MM.1S (cell line): ENCODE results near the gene ABCG4.
"Not testable (repeated sequence)": the region's sequence is repeated elsewhere in the genome, so short reads cannot be mapped to it uniquely, and the experiment has no call there.

Source experiments
- DNase-seq: peaks from one replicate; pipeline ENCODE4 v3.0.0-alpha.2; 2015
- H2AFZ ChIP-seq: fragments of 300-600 bp; sonication (generic); 2 replicates; pipeline ENCODE4 v1.6.0; 2016; ENCODE audit warnings: antibody characterized with exemption, low read length
- H3F3A ChIP-seq: fragments of 300-600 bp; sonication (generic); 2 replicates; pipeline ENCODE4 v1.6.1; 2016; ENCODE audit warnings: mild to moderate bottlenecking, antibody characterized with exemption, low read length, moderate library complexity, mixed read lengths; ENCODE audit not compliant: insufficient read depth
- H3K27ac ChIP-seq: fragments of 300-600 bp; sonication (generic); 2 replicates; pipeline ENCODE4 v1.5.1; 2016; ENCODE audit warnings: mild to moderate bottlenecking, low read length
- H3K27me3 ChIP-seq: fragments of 300-600 bp; sonication (generic); replicated peaks from 2 replicates; pipeline ENCODE4 v1.6.0; 2016; ENCODE audit warnings: low read length; ENCODE audit not compliant: insufficient read depth
- H3K36me3 ChIP-seq: fragments of 300-600 bp; sonication (generic); replicated peaks from 2 replicates; pipeline ENCODE4 v1.6.1; 2016; ENCODE audit warnings: mild to moderate bottlenecking, low read length, mixed read lengths; ENCODE audit not compliant: insufficient read depth
- H3K4me1 ChIP-seq: fragments of 300-600 bp; sonication (generic); 2 replicates; pipeline ENCODE4 v1.6.1; 2016; ENCODE audit warnings: low read length, mixed read lengths
- H3K4me2 ChIP-seq: fragments of 300-600 bp; sonication (generic); 2 replicates; pipeline ENCODE4 v1.6.0; 2016; ENCODE audit warnings: low read depth, low read length
- H3K4me3 ChIP-seq: fragments of 300-600 bp; sonication (generic); 2 replicates; pipeline ENCODE4 v1.5.1; 2016; ENCODE audit warnings: low read length, mixed read lengths
- H3K79me2 ChIP-seq: fragments of 300-600 bp; sonication (generic); 2 replicates; pipeline ENCODE4 v1.6.1; 2016; ENCODE audit warnings: mixed run types, low read length, mixed read lengths
- H3K9ac ChIP-seq: fragments of 300-600 bp; sonication (generic); 2 replicates; pipeline ENCODE4 v1.6.1; 2016; ENCODE audit warnings: low read length, mixed read lengths
- H3K9me2 ChIP-seq: fragments of 300-600 bp; sonication (generic); replicated peaks from 2 replicates; pipeline ENCODE4 v1.6.1; 2016; ENCODE audit warnings: mild to moderate bottlenecking, low read length, mixed read lengths; ENCODE audit not compliant: insufficient read depth
- H3K9me3 ChIP-seq: fragments of 300-600 bp; sonication (generic); replicated peaks from 2 replicates; pipeline ENCODE4 v1.6.1; 2016; ENCODE audit warnings: mild to moderate bottlenecking, low read length, mixed read lengths; ENCODE audit not compliant: insufficient read depth
- H4K20me1 ChIP-seq: fragments of 300-600 bp; sonication (generic); 2 replicates; pipeline ENCODE4 v1.6.1; 2016; ENCODE audit warnings: mild to moderate bottlenecking, low read length, moderate library complexity, mixed read lengths; ENCODE audit not compliant: insufficient read depth
- CTCF ChIP-seq: fragments of 300-600 bp; sonication (generic); IDR thresholded peaks from 2 replicates; pipeline ENCODE4 v1.5.1; 2016; ENCODE audit warnings: antibody characterized with exemption, low read length, mixed read lengths
- EZH2 ChIP-seq: fragments of 300-600 bp; sonication (generic); optimal IDR thresholded peaks from 2 replicates; pipeline ENCODE3; 2017; ENCODE audit warnings: low read depth, mild to moderate bottlenecking, antibody characterized with exemption, low read length, mixed read lengths
- EZH2phosphoT487 ChIP-seq: fragments of 300-600 bp; sonication (generic); IDR thresholded peaks from 2 replicates; pipeline ENCODE4 v1.6.1; 2018; ENCODE audit warnings: antibody characterized with exemption, low read length

Gene ABCG4

DNA sequence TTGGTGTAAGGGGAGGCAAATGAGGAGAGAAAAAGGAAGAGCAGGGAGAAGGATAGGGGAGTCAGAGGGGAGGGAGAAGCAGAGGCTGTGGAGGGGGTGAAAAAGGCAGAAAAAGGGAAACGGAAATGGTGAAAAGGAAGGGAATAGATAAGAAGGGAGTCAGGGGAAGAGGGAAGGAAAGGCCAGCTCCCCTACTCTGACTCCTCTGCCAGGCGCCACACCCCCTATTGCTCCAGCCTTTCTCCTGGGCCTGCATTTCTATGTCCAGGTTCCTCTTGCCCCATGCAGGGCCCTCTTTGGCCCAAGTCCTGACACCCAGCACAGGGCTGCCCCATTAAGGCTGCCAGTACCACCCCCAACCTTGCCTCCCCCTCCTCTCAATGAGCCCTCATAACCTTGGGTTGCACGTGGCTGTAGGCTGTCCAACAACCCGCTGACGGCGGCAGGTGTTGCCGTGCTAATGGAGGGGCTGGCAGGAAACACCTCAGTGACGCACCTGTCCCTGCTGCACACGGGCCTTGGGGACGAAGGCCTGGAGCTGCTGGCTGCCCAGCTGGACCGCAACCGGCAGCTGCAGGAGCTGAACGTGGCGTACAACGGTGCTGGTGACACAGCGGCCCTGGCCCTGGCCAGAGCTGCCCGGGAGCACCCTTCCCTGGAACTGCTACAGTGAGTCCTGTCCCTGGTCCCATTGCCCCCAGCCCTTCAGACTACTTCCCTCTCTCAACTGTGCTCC lies 33.0 kb downstream of the ABCG4 start:
- peaks cover 8% of the 10 kb centered on the region; the same call in 1 of the 2 replicates for H3K27me3 ChIP-seq

DNA sequence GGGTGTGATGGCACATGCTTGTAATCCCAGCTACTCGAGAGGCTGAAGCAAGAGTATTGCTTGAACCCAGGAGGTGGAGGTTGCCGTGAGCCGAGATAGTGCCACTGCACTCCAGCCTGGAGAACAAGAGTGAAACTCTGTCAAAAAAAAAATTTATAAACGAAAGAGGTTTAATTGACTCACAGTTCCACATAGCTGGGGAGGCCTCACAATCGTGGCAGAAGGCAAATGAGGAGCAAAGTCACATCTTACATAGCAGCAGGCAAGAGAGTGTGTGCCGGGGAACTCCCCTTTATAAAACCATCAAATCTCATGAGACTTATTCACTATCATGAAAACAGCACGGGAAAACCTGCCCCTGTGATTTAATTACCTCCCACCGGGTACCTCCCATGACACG lies 35.5 kb downstream of the ABCG4 start:
- H4K20me1 ChIP-seq, H3F3A ChIP-seq, H3K9me3 ChIP-seq, H3K36me3 ChIP-seq, H3K79me2 ChIP-seq, DNase-seq, H3K4me3 ChIP-seq, H3K27ac ChIP-seq, H3K9ac ChIP-seq, H3K4me2 ChIP-seq, H3K9me2 ChIP-seq, H2AFZ ChIP-seq, H3K4me1 ChIP-seq: not testable (repeated sequence)
- peaks cover 16% of the 10 kb centered on the region for H3K27me3 ChIP-seq

More for the DNA sequence above, 33.0 kb downstream of the ABCG4 start:
- no peaks in the 10 kb centered on the region for H3K9me3 ChIP-seq
- H3K27ac ChIP-seq, result no peak overlapping the region
- no peaks in the 10 kb centered on the region for H4K20me1 ChIP-seq
- H3K9me2 ChIP-seq, result no peaks in the 10 kb centered on the region
- H3K4me2 ChIP-seq, result no peak overlapping the region
- no peak overlapping the region for H2AFZ ChIP-seq
- DNase-seq, result no peak
- H3F3A ChIP-seq, result no peaks in the 10 kb centered on the region
- no peak overlapping the region for H3K9ac ChIP-seq
- TF ChIP-seq EZH2phosphoT487 (no peak), CTCF (no peak), EZH2 (no peak)
- no peak overlapping the region for H3K4me3 ChIP-seq
- H3K79me2 ChIP-seq, result no peaks in the 10 kb centered on the region
- H3K36me3 ChIP-seq, result no peaks in the 10 kb centered on the region
- H3K4me1 ChIP-seq, result 0 out of 2 replicates have a peak, but pooled peaks cover 4% of the 10 kb centered on the region

DNA sequence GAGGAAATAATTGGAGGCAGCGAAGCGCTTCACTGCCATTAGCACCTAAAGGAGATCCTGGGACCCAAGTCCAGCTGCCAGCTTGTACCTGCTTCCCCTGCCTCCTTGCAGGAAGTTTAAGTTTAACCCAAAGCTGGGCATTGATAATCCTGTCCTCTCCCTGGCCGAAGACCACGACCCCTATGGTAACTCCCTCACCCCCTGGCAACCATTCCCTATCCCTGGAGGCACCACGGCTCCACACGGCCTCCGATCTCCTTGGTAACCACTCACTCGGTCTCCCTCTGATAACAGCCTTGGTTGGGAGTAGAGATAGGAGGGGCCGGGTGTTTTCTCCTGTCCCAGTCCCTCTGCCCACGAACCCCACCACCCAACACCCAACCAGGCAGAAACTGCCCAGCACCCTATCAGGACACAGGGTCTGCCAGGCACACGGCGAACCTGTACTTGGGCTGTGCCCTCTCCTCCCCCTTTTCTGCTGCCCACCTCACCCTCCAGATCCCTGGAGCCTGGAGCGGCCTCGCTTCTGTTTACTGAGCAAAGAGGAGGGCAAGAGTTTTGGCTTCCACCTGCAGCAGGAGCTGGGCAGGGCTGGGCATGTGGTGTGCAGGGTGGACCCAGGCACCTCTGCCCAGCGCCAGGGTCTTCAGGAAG lies 37.3 kb downstream of the ABCG4 start:
- no peak for TF ChIP-seq CTCF
- no peak for TF ChIP-seq EZH2
- no peak for TF ChIP-seq EZH2phosphoT487
- no peaks in the 10 kb centered on the region for H3F3A ChIP-seq
- no peaks in the 10 kb centered on the region for H3K9me2 ChIP-seq
- H3K9me3 ChIP-seq, result no peaks in the 10 kb centered on the region
- no peaks in the 10 kb centered on the region for H3K36me3 ChIP-seq
- no peak overlapping the region for H3K4me3 ChIP-seq
- peaks cover 16% of the 10 kb centered on the region for H3K27me3 ChIP-seq
- H3K4me1 ChIP-seq, result no peaks in the 10 kb centered on the region
- H4K20me1 ChIP-seq, result no peaks in the 10 kb centered on the region
- no peak overlapping the region for H2AFZ ChIP-seq
- no peak overlapping the region for H3K27ac ChIP-seq
- no peaks in the 10 kb centered on the region for H3K79me2 ChIP-seq
- H3K4me2 ChIP-seq, result no peak overlapping the region
- DNase-seq, result no peak
- no peak overlapping the region for H3K9ac ChIP-seq
